HepG2 (cell line): ENCODE measurements around the gene FYB1. TPM values are rescaled to one million over a fixed set of nuclear protein-coding genes. Genes with fewer than 3 reads are reported as not detected.

ENCODE experiments used
- ERF ChIP-seq: IDR thresholded peaks from 2 replicates; pipeline ENCODE4 v1.6.1; 2018; ENCODE audit warnings: missing biosample characterization, missing genetic modification reagents
- HMGXB4 ChIP-seq, 2 experiments: sonication (generic) in 1 of 2; formaldehyde crosslinking in 1 of 2; IDR thresholded peaks; 2 replicates each; pipeline versions ENCODE4 v1.4.0 to v1.6.1; 2018 to 2020; ENCODE audit warnings: missing genetic modification reagents in 2 of 2, borderline replicate concordance in 1 of 2, low read depth in 1 of 2, mild to moderate bottlenecking in 1 of 2, missing biosample characterization in 1 of 2
- MYPOP ChIP-seq: sonication (generic); formaldehyde crosslinking; IDR thresholded peaks from 2 replicates; pipeline ENCODE4 v1.8.1; 2023; ENCODE audit warnings: mild to moderate bottlenecking, moderate library complexity, missing genetic modification reagents
- PRDM10 ChIP-seq: sonication (generic); formaldehyde crosslinking; IDR thresholded peaks from 2 replicates; pipeline ENCODE4 v1.4.0; 2020; ENCODE audit warnings: low read depth, missing genetic modification reagents
- ZFP37 ChIP-seq: sonication (generic); formaldehyde crosslinking; IDR thresholded peaks from 2 replicates; pipeline ENCODE4 v1.4.0; 2020; ENCODE audit warnings: missing genetic modification reagents, borderline replicate concordance
- ZNF251 ChIP-seq: sonication (generic); formaldehyde crosslinking; IDR thresholded peaks from 2 replicates; pipeline ENCODE4 v1.9.0; 2021; ENCODE audit warnings: mild to moderate bottlenecking, missing genetic modification reagents
- ZNF282 ChIP-seq: fragments of 450-650 bp; IDR thresholded peaks from 2 replicates; pipeline ENCODE4 v1.6.1; 2018; ENCODE audit not compliant: partially characterized antibody
- polyA plus RNA-seq, 8 experiments: library from polyadenylated mRNA; depleted of rRNA in 3 of 8; stranded (reverse) in 7 of 8; unstranded in 1 of 8; fragments of >200 nt; fragmentation: Illumina TruSeq in 4 of 8; extraction: Trizol in 4 of 8; gene quantifications; 2 replicates each; pipeline versions ENCODE4 v1.2.1 to v1.2.3, GENCODE V29; 2011 to 2016; ENCODE audit warnings: low read depth in 4 of 8, missing spikeins in 1 of 8, mixed read lengths in 1 of 8; ENCODE audit not compliant: insufficient read depth in 1 of 8
- total RNA-seq, 5 experiments: library from RNA; depleted of rRNA; stranded (reverse); fragments of >200 nt; fragmentation: Illumina TruSeq; extraction: Trizol; gene quantifications; 2 replicates each; pipeline ENCODE4 v1.2.3, GENCODE V29; 2016; ENCODE audit warnings: low read depth in 1 of 5
- TF ChIP-seq, protein P1 (sequence below): sonication (generic); formaldehyde crosslinking; conservative IDR thresholded peaks from 2 replicates; pipeline ENCODE4 v1.4.0; 2020; ENCODE audit warnings: mild to moderate bottlenecking, missing genetic modification reagents, moderate library complexity
- TF ChIP-seq, protein P2 (sequence below): sonication (generic); formaldehyde crosslinking; IDR thresholded peaks from 2 replicates; pipeline ENCODE4 v1.4.0; 2020; ENCODE audit warnings: missing genetic modification reagents, borderline replicate concordance
- TF ChIP-seq, protein P3 (sequence below): IDR thresholded peaks from 2 replicates; pipeline ENCODE4 v1.6.1; 2018; ENCODE audit warnings: missing genetic modification reagents
- TF ChIP-seq, protein P4 (sequence below): IDR thresholded peaks from 2 replicates; pipeline ENCODE4 v1.6.1; 2016; ENCODE audit warnings: mild to moderate bottlenecking

The FYB1 gene
- total and polyA plus RNA-seq, 2 of the 13 experiments (the other 11 are each of a cell fraction or from before 2014, with no cell fraction given), result 0.03 TPM; not detected in 1

- TF ChIP-seq, protein P1, sequence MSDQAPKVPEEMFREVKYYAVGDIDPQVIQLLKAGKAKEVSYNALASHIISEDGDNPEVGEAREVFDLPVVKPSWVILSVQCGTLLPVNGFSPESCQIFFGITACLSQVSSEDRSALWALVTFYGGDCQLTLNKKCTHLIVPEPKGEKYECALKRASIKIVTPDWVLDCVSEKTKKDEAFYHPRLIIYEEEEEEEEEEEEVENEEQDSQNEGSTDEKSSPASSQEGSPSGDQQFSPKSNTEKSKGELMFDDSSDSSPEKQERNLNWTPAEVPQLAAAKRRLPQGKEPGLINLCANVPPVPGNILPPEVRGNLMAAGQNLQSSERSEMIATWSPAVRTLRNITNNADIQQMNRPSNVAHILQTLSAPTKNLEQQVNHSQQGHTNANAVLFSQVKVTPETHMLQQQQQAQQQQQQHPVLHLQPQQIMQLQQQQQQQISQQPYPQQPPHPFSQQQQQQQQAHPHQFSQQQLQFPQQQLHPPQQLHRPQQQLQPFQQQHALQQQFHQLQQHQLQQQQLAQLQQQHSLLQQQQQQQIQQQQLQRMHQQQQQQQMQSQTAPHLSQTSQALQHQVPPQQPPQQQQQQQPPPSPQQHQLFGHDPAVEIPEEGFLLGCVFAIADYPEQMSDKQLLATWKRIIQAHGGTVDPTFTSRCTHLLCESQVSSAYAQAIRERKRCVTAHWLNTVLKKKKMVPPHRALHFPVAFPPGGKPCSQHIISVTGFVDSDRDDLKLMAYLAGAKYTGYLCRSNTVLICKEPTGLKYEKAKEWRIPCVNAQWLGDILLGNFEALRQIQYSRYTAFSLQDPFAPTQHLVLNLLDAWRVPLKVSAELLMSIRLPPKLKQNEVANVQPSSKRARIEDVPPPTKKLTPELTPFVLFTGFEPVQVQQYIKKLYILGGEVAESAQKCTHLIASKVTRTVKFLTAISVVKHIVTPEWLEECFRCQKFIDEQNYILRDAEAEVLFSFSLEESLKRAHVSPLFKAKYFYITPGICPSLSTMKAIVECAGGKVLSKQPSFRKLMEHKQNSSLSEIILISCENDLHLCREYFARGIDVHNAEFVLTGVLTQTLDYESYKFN (CRISPR knock-in tag), result peak; percentile 12; the same call in 1 of the 2 replicates
- TF ChIP-seq ERF, result peak; percentile 45; the same call in 1 of the 2 replicates
- TF ChIP-seq MYPOP (CRISPR knock-in tag), result 0 out of 2 replicates have a peak, but pooled peaks have one; percentile 10
- peak in 1 of 2 experiments; percentile 66; a peak in 3 of 4 replicates for TF ChIP-seq HMGXB4 (CRISPR knock-in tag; IDR thresholded peaks at IDR 0.05; ENCODE audit: borderline replicate concordance in 1 of 2, low read depth in 1 of 2)
- no peak for TF ChIP-seq PRDM10 (CRISPR knock-in tag)
- no peak for TF ChIP-seq ZNF282
- TF ChIP-seq, protein P2, sequence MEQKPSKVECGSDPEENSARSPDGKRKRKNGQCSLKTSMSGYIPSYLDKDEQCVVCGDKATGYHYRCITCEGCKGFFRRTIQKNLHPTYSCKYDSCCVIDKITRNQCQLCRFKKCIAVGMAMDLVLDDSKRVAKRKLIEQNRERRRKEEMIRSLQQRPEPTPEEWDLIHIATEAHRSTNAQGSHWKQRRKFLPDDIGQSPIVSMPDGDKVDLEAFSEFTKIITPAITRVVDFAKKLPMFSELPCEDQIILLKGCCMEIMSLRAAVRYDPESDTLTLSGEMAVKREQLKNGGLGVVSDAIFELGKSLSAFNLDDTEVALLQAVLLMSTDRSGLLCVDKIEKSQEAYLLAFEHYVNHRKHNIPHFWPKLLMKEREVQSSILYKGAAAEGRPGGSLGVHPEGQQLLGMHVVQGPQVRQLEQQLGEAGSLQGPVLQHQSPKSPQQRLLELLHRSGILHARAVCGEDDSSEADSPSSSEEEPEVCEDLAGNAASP (CRISPR knock-in tag), result 0 out of 2 replicates have a peak, but pooled peaks have one; percentile 34
- 0 out of 2 replicates have a peak, but pooled peaks have one; percentile 40 for TF ChIP-seq ZNF251 (CRISPR knock-in tag)
- TF ChIP-seq, protein P3, sequence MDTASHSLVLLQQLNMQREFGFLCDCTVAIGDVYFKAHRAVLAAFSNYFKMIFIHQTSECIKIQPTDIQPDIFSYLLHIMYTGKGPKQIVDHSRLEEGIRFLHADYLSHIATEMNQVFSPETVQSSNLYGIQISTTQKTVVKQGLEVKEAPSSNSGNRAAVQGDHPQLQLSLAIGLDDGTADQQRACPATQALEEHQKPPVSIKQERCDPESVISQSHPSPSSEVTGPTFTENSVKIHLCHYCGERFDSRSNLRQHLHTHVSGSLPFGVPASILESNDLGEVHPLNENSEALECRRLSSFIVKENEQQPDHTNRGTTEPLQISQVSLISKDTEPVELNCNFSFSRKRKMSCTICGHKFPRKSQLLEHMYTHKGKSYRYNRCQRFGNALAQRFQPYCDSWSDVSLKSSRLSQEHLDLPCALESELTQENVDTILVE (CRISPR knock-in tag), result peak; percentile 36; the same call in 1 of the 2 replicates
- no peak for TF ChIP-seq ZFP37
- TF ChIP-seq, protein P4, sequence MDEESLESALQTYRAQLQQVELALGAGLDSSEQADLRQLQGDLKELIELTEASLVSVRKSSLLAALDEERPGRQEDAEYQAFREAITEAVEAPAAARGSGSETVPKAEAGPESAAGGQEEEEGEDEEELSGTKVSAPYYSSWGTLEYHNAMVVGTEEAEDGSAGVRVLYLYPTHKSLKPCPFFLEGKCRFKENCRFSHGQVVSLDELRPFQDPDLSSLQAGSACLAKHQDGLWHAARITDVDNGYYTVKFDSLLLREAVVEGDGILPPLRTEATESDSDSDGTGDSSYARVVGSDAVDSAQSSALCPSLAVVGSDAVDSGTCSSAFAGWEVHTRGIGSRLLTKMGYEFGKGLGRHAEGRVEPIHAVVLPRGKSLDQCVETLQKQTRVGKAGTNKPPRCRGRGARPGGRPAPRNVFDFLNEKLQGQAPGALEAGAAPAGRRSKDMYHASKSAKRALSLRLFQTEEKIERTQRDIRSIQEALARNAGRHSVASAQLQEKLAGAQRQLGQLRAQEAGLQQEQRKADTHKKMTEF (CRISPR knock-in tag), result peak; percentile 33
Observed at GRCh38 chr5:39072925-39073766, 146.2 kb downstream of the FYB1 start (continued).
